GM12878 (cell line): ENCODE data around the gene MMP13. TPM values are rescaled to one million over a fixed set of nuclear protein-coding genes. Genes with fewer than 3 reads are reported as not detected.
A peak's percentile ranks its signal among the peaks of the same experiment; 100 is the strongest.

Experiments used
- ATAC-seq: fragments of 200-7000 bp; cut with Tn5 transposase; 3 replicates; pipeline ENCODE4 v1.9.1; 2020; ENCODE audit warnings: mild to moderate bottlenecking, moderate library complexity
- BruUV-seq: library from RNA; stranded (reverse); fragments of 400-500 nt; replicated peaks from 2 replicates; lab custom pipeline; 2021; lab: Mats Ljungman, UMichigan
- CTCF ChIA-PET: fragments of 300-600 bp; sonication (Branson Sonifier 250); formaldehyde crosslinking; extraction: SDS; loops from one replicate; lab custom pipeline; 2021; ENCODE audit warnings: inconsistent platforms; lab: Yijun Ruan, JAX
- POLR2A ChIA-PET: fragments of 350-600 bp; formaldehyde crosslinking; extraction: SDS; loops from one replicate; lab custom pipeline; 2021; ENCODE audit warnings: inconsistent platforms; lab: Charles Lee
- RAD21 ChIA-PET: fragments of 300-600 bp; sonication (Branson Sonifier 250); formaldehyde crosslinking; loops from one replicate; lab custom pipeline; 2023; ENCODE audit warnings: antibody characterized with exemption; ENCODE audit not compliant: unreplicated experiment; lab: Charles Lee
- SMC1A ChIA-PET: fragments of 300-600 bp; sonication (Branson Sonifier 250); formaldehyde crosslinking; loops from one replicate; lab custom pipeline; 2023; ENCODE audit not compliant: unreplicated experiment, uncharacterized antibody; lab: Charles Lee
- DNase-seq: peaks from one replicate; pipeline ENCODE4 v3.0.0-alpha.2; 2011; ENCODE audit warnings: low read depth, low spot score
- FAIRE-seq: peaks from 3 replicates; lab custom pipeline; 2011; peaks lifted over from hg19 to GRCh38; lab: Jason Lieb, UNC
- H2AFZ ChIP-seq: 2 replicates; pipeline ENCODE4 v1.6.0; 2011; ENCODE audit warnings: low read depth, low read length, control low read depth; ENCODE audit not compliant: control insufficient read depth
- H3K27ac ChIP-seq: 2 replicates; pipeline ENCODE4 v1.5.1; 2011; ENCODE audit warnings: control low read depth; ENCODE audit not compliant: control insufficient read depth, insufficient read depth
- H3K27me3 ChIP-seq, 2 experiments: replicated peaks in 1 of 2; 2 replicates each; pipeline versions ENCODE4 v1.6.0 to v1.6.1; 2011; ENCODE audit warnings: low read length in 1 of 2; ENCODE audit not compliant: control insufficient read depth in 2 of 2, insufficient read depth in 2 of 2
- H3K36me3 ChIP-seq, 2 experiments: 2 replicates each; pipeline ENCODE4 v1.5.1; 2011; ENCODE audit warnings: low read length in 1 of 2; ENCODE audit not compliant: control insufficient read depth in 2 of 2, insufficient read depth in 2 of 2
- H3K4me1 ChIP-seq: 2 replicates; pipeline ENCODE4 v1.6.1; 2011; ENCODE audit warnings: mild to moderate bottlenecking, low read length, moderate library complexity, mixed read lengths; ENCODE audit not compliant: control insufficient read depth, insufficient read depth
- H3K4me2 ChIP-seq: 2 replicates; pipeline ENCODE4 v1.6.0; 2011; ENCODE audit warnings: control low read depth; ENCODE audit not compliant: control insufficient read depth, insufficient read depth
- H3K4me3 ChIP-seq: fragments of 200-600 bp; sonication (generic); 2 replicates; pipeline ENCODE4 v1.5.1; 2016
- H3K79me2 ChIP-seq: 2 replicates; pipeline ENCODE4 v1.6.0; 2011; ENCODE audit warnings: low read length; ENCODE audit not compliant: control insufficient read depth, insufficient read depth
- H3K9ac ChIP-seq: 2 replicates; pipeline ENCODE4 v1.8.0; 2011; ENCODE audit warnings: low read length, control low read depth, mixed read lengths; ENCODE audit not compliant: control insufficient read depth, insufficient read depth
- H3K9me3 ChIP-seq: replicated peaks from 3 replicates; pipeline ENCODE4 v1.5.1; 2011; ENCODE audit warnings: mild to moderate bottlenecking, low read length; ENCODE audit not compliant: control insufficient read depth, insufficient read depth
- H4K20me1 ChIP-seq: 2 replicates; pipeline ENCODE4 v1.6.0; 2011; ENCODE audit not compliant: control insufficient read depth, insufficient read depth
- IKZF2 ChIP-seq, 2 experiments: fragments of 450-650 bp; IDR thresholded peaks; 2 replicates each; pipeline ENCODE4 v1.6.1; 2017; ENCODE audit warnings: mild to moderate bottlenecking in 2 of 2, moderate library complexity in 2 of 2
- NBN ChIP-seq: fragments of 450-650 bp; IDR thresholded peaks from 2 replicates; pipeline ENCODE4 v1.6.1; 2016
- RAD21 ChIP-seq: IDR thresholded peaks from 2 replicates; pipeline ENCODE4 v1.6.1; 2011; ENCODE audit warnings: mild to moderate bottlenecking, low read depth, low read length, moderate library complexity; ENCODE audit not compliant: insufficient read depth
- RCOR1 ChIP-seq: conservative IDR thresholded peaks from 2 replicates; pipeline ENCODE4 v1.6.1; 2012; ENCODE audit warnings: low read depth, low read length, improper control_type of control experiment
- SPI1 ChIP-seq: IDR thresholded peaks from 2 replicates; pipeline ENCODE4 v1.6.1; 2011; ENCODE audit warnings: low read depth, mild to moderate bottlenecking, low read length, moderate library complexity, borderline replicate concordance; ENCODE audit not compliant: insufficient read depth
- SREBF2 ChIP-seq: IDR thresholded peaks from 2 replicates; pipeline ENCODE4 v1.6.1; 2012; ENCODE audit warnings: mild to moderate bottlenecking, low read length
- STAT1 ChIP-seq: fragments of 450-650 bp; conservative IDR thresholded peaks from 2 replicates; pipeline ENCODE4 v1.6.1; 2014; ENCODE audit warnings: antibody characterized with exemption, mild to moderate bottlenecking
- SUZ12 ChIP-seq: fragments of 200-600 bp; sonication (generic); IDR thresholded peaks from one replicate; pipeline ENCODE4 v1.6.1; 2018; ENCODE audit warnings: antibody characterized with exemption, mild to moderate bottlenecking; ENCODE audit not compliant: unreplicated experiment
- TAF1 ChIP-seq: IDR thresholded peaks from 2 replicates; pipeline ENCODE4 v1.6.1; 2011; ENCODE audit warnings: mild to moderate bottlenecking, low read depth, low read length, borderline replicate concordance
- TBL1XR1 ChIP-seq: IDR thresholded peaks from 2 replicates; pipeline ENCODE4 v1.6.1; 2012; ENCODE audit warnings: low read depth, low read length, improper control_type of control experiment
- ZNF24 ChIP-seq: fragments of 450-650 bp; IDR thresholded peaks from 2 replicates; pipeline ENCODE4 v1.6.1; 2017; ENCODE audit warnings: antibody characterized with exemption, mild to moderate bottlenecking
- WGBS: methylation state at CpG from one replicate; pipeline ENCODE4 v1.1.6; 2016; ENCODE audit warnings: low lambda C conversion rate; ENCODE audit not compliant: insufficient replicate concordance, insufficient coverage; ENCODE audit errors: missing lambda C conversion rate; 5-methylcytosine and 5-hydroxymethylcytosine counted together
- in situ Hi-C: fragments of 300-500 bp; cut with MboI; formaldehyde crosslinking; loops from 9 replicates; pipeline ENCODE4 v1.14.3; 2018; ENCODE audit warnings: mixed read lengths
- intact Hi-C: fragments of 100-400 bp; cut with micrococcal nuclease; formaldehyde crosslinking; loops from one replicate; pipeline ENCODE4 v1.14.2; 2022; ENCODE audit not compliant: unreplicated experiment
- polyA plus RNA-seq, 11 experiments: library from polyadenylated mRNA; depleted of rRNA in 4 of 11; unstranded in 6 of 11; stranded (reverse) in 5 of 11; fragments of >200 nt; fragmentation: Nextera tagmentation in 4 of 11; fragmentation: Illumina TruSeq in 1 of 11; extraction: Ambion mirVana in 4 of 11; extraction: Trizol in 1 of 11; gene quantifications; 1 replicate in 1 of 11; 2 replicates in 10 of 11; pipeline versions ENCODE4 v1.2.1 to v1.2.3, GENCODE V29; 2011 to 2016; ENCODE audit warnings: inconsistent platforms in 2 of 11, missing spikeins in 2 of 11, low read depth in 1 of 11
- total RNA-seq, 4 experiments: library from RNA; depleted of rRNA in 3 of 4; stranded (reverse); fragments of >200 nt in 3 of 4; fragmentation: Illumina TruSeq in 1 of 4; extraction: Trizol in 1 of 4; gene quantifications; 2 replicates each; pipeline versions ENCODE4 v1.2.1 to v1.2.3, GENCODE V29; 2013 to 2021
- TF ChIP-seq, protein P1 (sequence below), 3 experiments: IDR thresholded peaks in 2 of 3; conservative IDR thresholded peaks in 1 of 3; 2 replicates each; pipeline ENCODE4 v1.5.1; 2011; ENCODE audit warnings: low read depth in 3 of 3, low read length in 3 of 3, mild to moderate bottlenecking in 3 of 3, control low read depth in 2 of 3, moderate library complexity in 2 of 3, inconsistent platforms in 1 of 3, mixed read lengths in 1 of 3; ENCODE audit not compliant: control insufficient read depth in 2 of 3, insufficient read depth in 1 of 3; ENCODE audit errors: extremely low read depth in 1 of 3
- TF ChIP-seq, protein P2 (sequence below): fragments of 450-650 bp; IDR thresholded peaks from 2 replicates; pipeline ENCODE4 v1.6.1; 2016; ENCODE audit warnings: mild to moderate bottlenecking
- TF ChIP-seq, protein P3 (sequence below): IDR thresholded peaks from 2 replicates; pipeline ENCODE4 v1.6.1; 2012; ENCODE audit warnings: low read length, inconsistent platforms
- TF ChIP-seq, protein P4 (sequence below): IDR thresholded peaks from 2 replicates; pipeline ENCODE4 v1.6.1; 2012; ENCODE audit warnings: low read depth, low read length, improper control_type of control experiment
- TF ChIP-seq, protein P5 (sequence below): fragments of 450-650 bp; IDR thresholded peaks from 2 replicates; pipeline ENCODE4 v1.6.1; 2017; ENCODE audit warnings: mild to moderate bottlenecking

The MMP13 gene
- total and polyA plus RNA-seq, 10 of the 15 experiments (the other 5 are each of a cell fraction or from before 2014, with no cell fraction given) = 0.05 TPM; not detected in 9

DNA sequence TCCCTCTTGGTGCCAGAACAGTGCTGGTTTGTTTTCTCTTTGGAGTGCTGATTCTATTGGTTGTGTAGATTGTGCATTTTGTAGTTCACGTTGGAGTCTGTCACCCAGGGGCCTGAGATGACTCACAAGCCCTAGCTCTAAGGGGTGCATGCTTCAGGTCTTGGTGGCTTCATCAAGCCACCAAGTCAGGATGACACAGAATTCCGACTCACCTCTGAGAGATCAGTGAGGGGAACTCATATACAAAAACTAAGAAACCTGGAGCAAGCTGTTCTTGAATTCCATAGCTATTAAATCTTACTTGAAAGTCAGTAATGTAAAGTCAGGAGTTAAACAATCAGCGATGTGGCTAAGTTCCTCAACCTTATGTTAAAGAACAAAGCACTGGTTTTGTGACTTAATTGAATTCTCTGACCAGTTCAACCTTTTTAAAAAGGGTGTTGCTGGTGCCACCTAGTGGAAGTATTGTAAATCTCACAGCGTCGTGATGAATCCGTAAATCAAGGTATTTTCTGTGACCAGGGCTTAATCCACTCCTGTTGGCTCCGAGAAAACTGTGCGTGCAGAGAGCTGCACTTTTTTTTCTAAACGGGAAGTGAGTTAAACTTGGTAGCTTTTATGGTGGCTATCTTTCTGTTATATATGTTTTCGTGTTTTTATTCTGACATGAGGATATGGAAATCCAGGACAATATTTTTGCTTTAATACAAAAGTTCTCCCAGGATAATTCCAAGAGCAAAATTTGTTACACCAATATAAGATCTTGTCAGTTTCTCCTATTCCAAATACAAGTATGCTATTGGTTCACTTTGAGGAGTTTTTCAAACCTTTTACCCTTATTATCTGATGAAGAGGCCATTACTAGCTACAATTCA lies 14.6 kb downstream of the MMP13 start:
- in situ Hi-C loops = loop anchor here (10.0 kb wide), 1 partner anchor 206 kb away; no protein-coding TSS in a partner anchor
- CTCF ChIA-PET = interaction anchor here (0.6 to 11.4 kb wide), 38 partner anchors 10 to 608 kb away, joined by 3 to 334 read pairs (median 5); no protein-coding TSS in a partner anchor
- 6% methylated on average over 10 of the region's 10 CpGs for WGBS
- TF ChIP-seq, protein P1, sequence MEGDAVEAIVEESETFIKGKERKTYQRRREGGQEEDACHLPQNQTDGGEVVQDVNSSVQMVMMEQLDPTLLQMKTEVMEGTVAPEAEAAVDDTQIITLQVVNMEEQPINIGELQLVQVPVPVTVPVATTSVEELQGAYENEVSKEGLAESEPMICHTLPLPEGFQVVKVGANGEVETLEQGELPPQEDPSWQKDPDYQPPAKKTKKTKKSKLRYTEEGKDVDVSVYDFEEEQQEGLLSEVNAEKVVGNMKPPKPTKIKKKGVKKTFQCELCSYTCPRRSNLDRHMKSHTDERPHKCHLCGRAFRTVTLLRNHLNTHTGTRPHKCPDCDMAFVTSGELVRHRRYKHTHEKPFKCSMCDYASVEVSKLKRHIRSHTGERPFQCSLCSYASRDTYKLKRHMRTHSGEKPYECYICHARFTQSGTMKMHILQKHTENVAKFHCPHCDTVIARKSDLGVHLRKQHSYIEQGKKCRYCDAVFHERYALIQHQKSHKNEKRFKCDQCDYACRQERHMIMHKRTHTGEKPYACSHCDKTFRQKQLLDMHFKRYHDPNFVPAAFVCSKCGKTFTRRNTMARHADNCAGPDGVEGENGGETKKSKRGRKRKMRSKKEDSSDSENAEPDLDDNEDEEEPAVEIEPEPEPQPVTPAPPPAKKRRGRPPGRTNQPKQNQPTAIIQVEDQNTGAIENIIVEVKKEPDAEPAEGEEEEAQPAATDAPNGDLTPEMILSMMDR (IDR thresholded peaks at IDR 0.05 in 2 of 3, conservative IDR thresholded peaks at IDR 0.05 in 1 of 3; ENCODE audit: control insufficient read depth in 2 of 3, extremely low read depth in 1 of 3, insufficient read depth in 1 of 3, low read depth in 3 of 3, low read length in 3 of 3) = peak; percentile 63 to 83 (median 79)
- TF ChIP-seq RCOR1 (no peak), ZNF24 (peak; percentile 20; the same call in 1 of the 2 replicates), RAD21 (peak; percentile 81), SPI1 (no peak), TBL1XR1 (no peak), NBN (0 out of 2 replicates have a peak, but pooled peaks have one; percentile 36), TAF1 (no peak), SUZ12 (no peak), SREBF2 (no peak), STAT1 (no peak), IKZF2 (IDR thresholded peaks at IDR 0.05) (no peak)
- TF ChIP-seq, protein P2, sequence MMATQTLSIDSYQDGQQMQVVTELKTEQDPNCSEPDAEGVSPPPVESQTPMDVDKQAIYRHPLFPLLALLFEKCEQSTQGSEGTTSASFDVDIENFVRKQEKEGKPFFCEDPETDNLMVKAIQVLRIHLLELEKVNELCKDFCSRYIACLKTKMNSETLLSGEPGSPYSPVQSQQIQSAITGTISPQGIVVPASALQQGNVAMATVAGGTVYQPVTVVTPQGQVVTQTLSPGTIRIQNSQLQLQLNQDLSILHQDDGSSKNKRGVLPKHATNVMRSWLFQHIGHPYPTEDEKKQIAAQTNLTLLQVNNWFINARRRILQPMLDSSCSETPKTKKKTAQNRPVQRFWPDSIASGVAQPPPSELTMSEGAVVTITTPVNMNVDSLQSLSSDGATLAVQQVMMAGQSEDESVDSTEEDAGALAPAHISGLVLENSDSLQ = no peak
- TF ChIP-seq, protein P3, sequence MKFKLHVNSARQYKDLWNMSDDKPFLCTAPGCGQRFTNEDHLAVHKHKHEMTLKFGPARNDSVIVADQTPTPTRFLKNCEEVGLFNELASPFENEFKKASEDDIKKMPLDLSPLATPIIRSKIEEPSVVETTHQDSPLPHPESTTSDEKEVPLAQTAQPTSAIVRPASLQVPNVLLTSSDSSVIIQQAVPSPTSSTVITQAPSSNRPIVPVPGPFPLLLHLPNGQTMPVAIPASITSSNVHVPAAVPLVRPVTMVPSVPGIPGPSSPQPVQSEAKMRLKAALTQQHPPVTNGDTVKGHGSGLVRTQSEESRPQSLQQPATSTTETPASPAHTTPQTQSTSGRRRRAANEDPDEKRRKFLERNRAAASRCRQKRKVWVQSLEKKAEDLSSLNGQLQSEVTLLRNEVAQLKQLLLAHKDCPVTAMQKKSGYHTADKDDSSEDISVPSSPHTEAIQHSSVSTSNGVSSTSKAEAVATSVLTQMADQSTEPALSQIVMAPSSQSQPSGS = no peak
- TF ChIP-seq, protein P4, sequence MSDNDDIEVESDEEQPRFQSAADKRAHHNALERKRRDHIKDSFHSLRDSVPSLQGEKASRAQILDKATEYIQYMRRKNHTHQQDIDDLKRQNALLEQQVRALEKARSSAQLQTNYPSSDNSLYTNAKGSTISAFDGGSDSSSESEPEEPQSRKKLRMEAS = no peak
- TF ChIP-seq, protein P5, sequence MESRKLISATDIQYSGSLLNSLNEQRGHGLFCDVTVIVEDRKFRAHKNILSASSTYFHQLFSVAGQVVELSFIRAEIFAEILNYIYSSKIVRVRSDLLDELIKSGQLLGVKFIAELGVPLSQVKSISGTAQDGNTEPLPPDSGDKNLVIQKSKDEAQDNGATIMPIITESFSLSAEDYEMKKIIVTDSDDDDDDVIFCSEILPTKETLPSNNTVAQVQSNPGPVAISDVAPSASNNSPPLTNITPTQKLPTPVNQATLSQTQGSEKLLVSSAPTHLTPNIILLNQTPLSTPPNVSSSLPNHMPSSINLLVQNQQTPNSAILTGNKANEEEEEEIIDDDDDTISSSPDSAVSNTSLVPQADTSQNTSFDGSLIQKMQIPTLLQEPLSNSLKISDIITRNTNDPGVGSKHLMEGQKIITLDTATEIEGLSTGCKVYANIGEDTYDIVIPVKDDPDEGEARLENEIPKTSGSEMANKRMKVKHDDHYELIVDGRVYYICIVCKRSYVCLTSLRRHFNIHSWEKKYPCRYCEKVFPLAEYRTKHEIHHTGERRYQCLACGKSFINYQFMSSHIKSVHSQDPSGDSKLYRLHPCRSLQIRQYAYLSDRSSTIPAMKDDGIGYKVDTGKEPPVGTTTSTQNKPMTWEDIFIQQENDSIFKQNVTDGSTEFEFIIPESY = no peak

More for the DNA sequence above, 14.6 kb downstream of the MMP13 start:
- Histone ChIP-seq H3K4me3 (no peak overlapping the region), H2AFZ (no peak overlapping the region), H3K4me2 (no peak overlapping the region), H3K79me2 (no peaks in the 10 kb centered on the region), H3K9me3 (no peaks in the 10 kb centered on the region; the same call in 2 of the 3 replicates), H3K27me3 (no peaks in the 10 kb centered on the region), H3K9ac (no peak overlapping the region), H3K36me3 (no peaks in the 10 kb centered on the region), H3K4me1 (no peaks in the 10 kb centered on the region), H3K27ac (no peak overlapping the region), H4K20me1 (no peaks in the 10 kb centered on the region)
- POLR2A ChIA-PET = interaction anchor here (1.8 to 2.5 kb wide), 3 partner anchors 20 to 29 kb away, joined by 6 to 13 read pairs (median 10); no protein-coding TSS in a partner anchor
- intact Hi-C loops = loop anchor here (1.0 to 5.0 kb wide), 6 partner anchors 27 to 208 kb away; no protein-coding TSS in a partner anchor
- no TSS peak for BruUV-seq
- FAIRE-seq = no peak
- SMC1A ChIA-PET = interaction anchor here (0.7 to 9.0 kb wide), 31 partner anchors 10 to 327 kb away, joined by 3 to 216 read pairs (median 7); no protein-coding TSS in a partner anchor
- RAD21 ChIA-PET = interaction anchor here (0.8 to 3.7 kb wide), 20 partner anchors 10 to 207 kb away, joined by 3 to 110 read pairs (median 6); no protein-coding TSS in a partner anchor
- peak; percentile 37 for DNase-seq
- ATAC-seq = peak; percentile 92
